Kidney (tissue), 14 donors: Measurements from ENCODE around the gene TMEM240. TPM values are rescaled to one million over a fixed set of nuclear protein-coding genes. Genes with fewer than 3 reads are reported as not detected.
A peak's percentile ranks its signal among the peaks of the same experiment; 100 is the strongest.

Source experiments
- DNase-seq, 5 donors: peaks; one replicate each; pipeline ENCODE4 v3.0.0-alpha.2; 2013 to 2020
- FAIRE-seq: peaks from 2 replicates; lab custom pipeline; 2012; peaks lifted over from hg19 to GRCh38; lab: Jason Lieb, UNC
- H3K27ac ChIP-seq, 2 donors: one replicate each; pipeline ENCODE4 v1.7.0; 2013; ENCODE audit warnings: low read depth in 2 of 2, low read length in 2 of 2, inconsistent platforms in 1 of 2
- H3K27me3 ChIP-seq: one replicate; pipeline ENCODE4 v1.7.1; 2013; ENCODE audit warnings: low read length, inconsistent platforms; ENCODE audit not compliant: control insufficient read depth, insufficient read depth
- H3K36me3 ChIP-seq, 3 donors: one replicate each; pipeline versions ENCODE4 v1.7.0 to v1.7.1; 2013; ENCODE audit warnings: low read length in 3 of 3, control low read depth in 1 of 3, inconsistent platforms in 1 of 3; ENCODE audit not compliant: insufficient read depth in 3 of 3, control insufficient read depth in 2 of 3
- H3K4me1 ChIP-seq, 3 donors: one replicate each; pipeline versions ENCODE4 v1.7.0 to v1.7.1; 2013; ENCODE audit warnings: low read length in 3 of 3, inconsistent platforms in 1 of 3, low read depth in 1 of 3; ENCODE audit not compliant: control insufficient read depth in 2 of 3, insufficient read depth in 2 of 3
- H3K4me3 ChIP-seq, 3 donors: one replicate each; pipeline versions ENCODE4 v1.7.0 to v1.8.1; 2013; ENCODE audit warnings: low read length in 3 of 3, control low read depth in 1 of 3, inconsistent platforms in 1 of 3
- H3K9ac ChIP-seq, 3 donors: one replicate each; pipeline versions ENCODE4 v1.7.0 to v1.7.1; 2013; ENCODE audit warnings: low read length in 3 of 3, control low read depth in 1 of 3, inconsistent platforms in 1 of 3
- H3K9me3 ChIP-seq, 3 donors: one replicate each; pipeline versions ENCODE4 v1.7.0 to v1.7.1; 2013; ENCODE audit warnings: low read length in 3 of 3, control low read depth in 1 of 3, inconsistent platforms in 1 of 3; ENCODE audit not compliant: control insufficient read depth in 2 of 3, insufficient read depth in 1 of 3
- intact Hi-C: fragments of 100-400 bp; cut with DNase I; formaldehyde crosslinking; loops from one replicate; pipeline ENCODE4 v1.11.1; 2022
- polyA plus RNA-seq: library from polyadenylated mRNA; stranded (reverse); fragments of 350-450 nt; fragmentation: Illumina TruSeq; extraction: RNeasy Lipid Tissue Mini Kit (QIAGEN cat#74804); gene quantifications from one replicate; pipeline ENCODE4 v1.2.3, GENCODE V29; 2014; ENCODE audit warnings: low read depth, low replicate concordance; ENCODE audit not compliant: insufficient read depth
- total RNA-seq: library from RNA; stranded (reverse); fragmentation: NEBNext Ultra II Directional; extraction: Animal tissue kit (Norgen Biotek cat#: 25700); gene quantifications from one replicate; pipeline ENCODE4 v1.2.1, GENCODE V29; 2021
- TF ChIP-seq, protein P1 (sequence below): IDR thresholded peaks from 3 replicates; pipeline ENCODE4 v1.5.1; 2012; ENCODE audit warnings: mild to moderate bottlenecking, moderate library complexity, borderline replicate concordance; ENCODE audit not compliant: insufficient read depth; ENCODE audit errors: extremely low read depth
- donor health status: control.
- donor health status: control.
- donor health status: control.
- donor health status: control.
- donor health status: control.
- donor health status: DM: yes; HTN: yes; CAD: no.
- donor health status: Normal renal cell carcinoma (clear cell type).

Gene TMEM240
- total and polyA plus RNA-seq, 2 donors from 2014 or later = 1.7 to 1.9 TPM

DNA sequence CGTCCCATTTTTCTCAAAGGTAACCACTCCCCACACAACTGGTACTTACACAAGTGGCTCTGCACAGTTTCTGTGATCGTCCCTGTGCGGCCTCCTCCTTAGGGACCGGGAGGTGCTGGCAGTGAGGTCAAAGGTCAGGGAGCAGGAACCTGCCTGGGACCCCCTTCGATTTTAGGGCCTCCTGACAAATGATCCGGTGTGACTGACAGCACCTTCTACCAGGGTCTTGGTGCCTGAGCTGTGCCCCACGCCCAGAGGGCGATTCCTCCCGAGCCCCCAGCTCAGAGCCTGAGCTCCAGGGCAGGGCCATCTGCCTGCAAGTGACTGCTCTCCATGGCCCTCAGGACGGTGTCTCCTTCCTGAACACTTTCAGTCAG lies 11.8 kb upstream of the TMEM240 start:
- Histone ChIP-seq H3K27me3 (no peaks in the 10 kb centered on the region), H3K4me1 (no peaks in the 10 kb centered on the region), H3K9me3 (no peaks in the 10 kb centered on the region), H3K9ac (no peak overlapping the region), H3K36me3 (no peaks in the 10 kb centered on the region), H3K27ac (no peak overlapping the region), H3K4me3 (no peak overlapping the region)
- FAIRE-seq (no peak), DNase-seq (no peak)
- intact Hi-C loops = no loop called here
- TF ChIP-seq, protein P1, sequence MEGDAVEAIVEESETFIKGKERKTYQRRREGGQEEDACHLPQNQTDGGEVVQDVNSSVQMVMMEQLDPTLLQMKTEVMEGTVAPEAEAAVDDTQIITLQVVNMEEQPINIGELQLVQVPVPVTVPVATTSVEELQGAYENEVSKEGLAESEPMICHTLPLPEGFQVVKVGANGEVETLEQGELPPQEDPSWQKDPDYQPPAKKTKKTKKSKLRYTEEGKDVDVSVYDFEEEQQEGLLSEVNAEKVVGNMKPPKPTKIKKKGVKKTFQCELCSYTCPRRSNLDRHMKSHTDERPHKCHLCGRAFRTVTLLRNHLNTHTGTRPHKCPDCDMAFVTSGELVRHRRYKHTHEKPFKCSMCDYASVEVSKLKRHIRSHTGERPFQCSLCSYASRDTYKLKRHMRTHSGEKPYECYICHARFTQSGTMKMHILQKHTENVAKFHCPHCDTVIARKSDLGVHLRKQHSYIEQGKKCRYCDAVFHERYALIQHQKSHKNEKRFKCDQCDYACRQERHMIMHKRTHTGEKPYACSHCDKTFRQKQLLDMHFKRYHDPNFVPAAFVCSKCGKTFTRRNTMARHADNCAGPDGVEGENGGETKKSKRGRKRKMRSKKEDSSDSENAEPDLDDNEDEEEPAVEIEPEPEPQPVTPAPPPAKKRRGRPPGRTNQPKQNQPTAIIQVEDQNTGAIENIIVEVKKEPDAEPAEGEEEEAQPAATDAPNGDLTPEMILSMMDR = no peak

- TF ChIP-seq, protein P1 = no peak
- Histone ChIP-seq H3K4me3 (no peak overlapping the region), H3K27me3 (no peaks in the 10 kb centered on the region), H3K9me3 (no peaks in the 10 kb centered on the region), H3K36me3 (no peaks in the 10 kb centered on the region), H3K4me1 (no peaks in the 10 kb centered on the region), H3K27ac (no peak overlapping the region), H3K9ac (no peak overlapping the region)
- no peak for FAIRE-seq
- no peak for DNase-seq
- intact Hi-C loops = no loop called here
Observed at GRCh38 chr1:1551524-1552262, 11.3 kb upstream of the TMEM240 start.

DNA sequence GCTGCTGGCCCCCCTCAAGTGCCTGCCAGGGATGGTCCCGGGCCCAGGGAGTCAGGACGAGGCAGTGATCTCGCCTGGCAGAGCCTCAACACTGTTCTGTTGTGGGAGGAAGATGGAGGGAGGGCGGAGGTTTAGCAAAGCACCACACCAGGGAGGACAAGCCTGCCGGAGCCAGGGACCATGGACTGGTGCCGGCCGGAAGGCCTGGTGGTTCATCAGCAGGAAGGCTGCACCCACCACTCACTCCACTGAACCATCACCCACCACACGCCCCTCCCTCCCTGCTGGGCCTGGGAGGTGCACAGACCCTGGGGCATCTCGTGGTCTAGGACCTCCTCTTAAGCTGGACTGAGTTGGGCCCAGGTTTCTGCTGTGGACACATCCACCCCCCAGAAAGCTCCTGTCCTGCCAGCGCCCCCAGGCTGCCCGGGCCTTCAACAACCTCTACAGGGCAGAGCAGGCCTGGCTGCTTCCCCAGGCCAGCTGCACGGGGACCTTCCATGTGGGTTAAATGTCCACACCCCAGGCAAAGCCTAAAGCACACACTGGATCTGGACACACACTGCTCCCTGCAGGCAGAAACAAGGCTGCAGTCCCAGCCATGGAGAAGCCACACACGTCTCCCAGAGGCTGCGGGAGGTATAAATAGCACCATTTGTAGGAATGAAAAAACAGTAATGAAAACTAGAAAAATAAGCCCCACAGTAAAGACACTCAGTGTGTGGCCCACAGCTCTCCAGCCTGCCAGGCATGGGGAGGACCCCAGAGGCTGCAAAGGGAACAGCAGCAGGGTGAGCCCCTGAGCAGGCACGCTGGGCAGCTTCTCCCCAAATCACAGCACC lies 10.4 kb upstream of the TMEM240 start:
- H3K9me3 ChIP-seq = no peaks in the 10 kb centered on the region
- intact Hi-C loops = no loop called here
- no peaks in the 10 kb centered on the region for H3K4me1 ChIP-seq
- H3K27me3 ChIP-seq = no peaks in the 10 kb centered on the region
- TF ChIP-seq, protein P1 = no peak
- no peak overlapping the region for H3K27ac ChIP-seq
- H3K4me3 ChIP-seq = no peak overlapping the region
- FAIRE-seq = no peak
- peak in 2 of 5 donors; percentile 32 to 47 for DNase-seq
- no peak overlapping the region for H3K9ac ChIP-seq
- no peaks in the 10 kb centered on the region for H3K36me3 ChIP-seq
